GM23248 (cell line): ENCODE data around the gene MACROD2. TPM values are rescaled to one million over a fixed set of nuclear protein-coding genes. Genes with fewer than 3 reads are reported as not detected.
A peak's percentile ranks its signal among the peaks of the same experiment; 100 is the strongest.

Experiments
- DNase-seq: peaks from one replicate; pipeline ENCODE4 v3.0.0-alpha.2; 2015
- H2AFZ ChIP-seq: fragments of 200-600 bp; sonication (generic); 2 replicates; pipeline ENCODE4 v1.6.1; 2016; ENCODE audit warnings: antibody characterized with exemption
- H3F3A ChIP-seq: fragments of 200-600 bp; sonication (generic); 2 replicates; pipeline ENCODE4 v1.6.1; 2016; ENCODE audit warnings: mild to moderate bottlenecking, antibody characterized with exemption, mixed run types; ENCODE audit not compliant: insufficient read depth
- H3K27ac ChIP-seq: fragments of 200-600 bp; sonication (generic); 2 replicates; pipeline ENCODE4 v1.5.1; 2016; ENCODE audit warnings: mild to moderate bottlenecking
- H3K27me3 ChIP-seq: fragments of 200-600 bp; sonication (generic); replicated peaks from 2 replicates; pipeline ENCODE4 v1.6.1; 2016; ENCODE audit warnings: mild to moderate bottlenecking; ENCODE audit not compliant: insufficient read depth
- H3K36me3 ChIP-seq: fragments of 200-600 bp; sonication (generic); 2 replicates; pipeline ENCODE4 v1.6.1; 2016; ENCODE audit warnings: low read depth, mild to moderate bottlenecking
- H3K4me1 ChIP-seq: fragments of 200-600 bp; sonication (generic); 2 replicates; pipeline ENCODE4 v1.6.1; 2016; ENCODE audit warnings: mild to moderate bottlenecking; ENCODE audit not compliant: insufficient read depth
- H3K4me2 ChIP-seq: fragments of 200-600 bp; sonication (generic); one replicate; pipeline ENCODE4 v1.6.1; 2016; ENCODE audit warnings: mild to moderate bottlenecking; ENCODE audit not compliant: unreplicated experiment
- H3K4me3 ChIP-seq: fragments of 200-600 bp; sonication (generic); 2 replicates; pipeline ENCODE4 v1.5.1; 2016; ENCODE audit warnings: mild to moderate bottlenecking
- H3K79me2 ChIP-seq: fragments of 200-600 bp; sonication (generic); 2 replicates; pipeline ENCODE4 v1.6.1; 2016; ENCODE audit warnings: mild to moderate bottlenecking; ENCODE audit not compliant: insufficient read depth
- H3K9ac ChIP-seq: fragments of 200-600 bp; sonication (generic); 2 replicates; pipeline ENCODE4 v1.6.1; 2016; ENCODE audit warnings: mild to moderate bottlenecking
- H3K9me2 ChIP-seq: fragments of 200-600 bp; sonication (generic); 2 replicates; pipeline ENCODE4 v1.6.1; 2016; ENCODE audit warnings: mixed run types, mild to moderate bottlenecking, moderate library complexity; ENCODE audit not compliant: insufficient read depth
- H3K9me3 ChIP-seq: fragments of 200-600 bp; sonication (generic); one replicate; pipeline ENCODE4 v1.6.1; 2017; ENCODE audit warnings: low read depth
- H4K20me1 ChIP-seq: fragments of 200-600 bp; sonication (generic); 2 replicates; pipeline ENCODE4 v1.6.0; 2016; ENCODE audit not compliant: insufficient read depth
- EZH2 ChIP-seq: fragments of 200-600 bp; sonication (generic); IDR thresholded peaks from 2 replicates; pipeline ENCODE4 v1.6.1; 2018; ENCODE audit warnings: antibody characterized with exemption, mild to moderate bottlenecking; ENCODE audit not compliant: insufficient read depth, poor library complexity, severe bottlenecking
- EZH2phosphoT487 ChIP-seq: fragments of 200-600 bp; sonication (generic); IDR thresholded peaks from 2 replicates; pipeline ENCODE4 v1.6.1; 2018; ENCODE audit warnings: antibody characterized with exemption, moderate library complexity, mild to moderate bottlenecking, low read depth; ENCODE audit not compliant: insufficient read depth
- WGBS, 2 experiments: methylation state at CpG; one replicate each; pipeline ENCODE4 v1.1.6; 2015 to 2017; ENCODE audit warnings: low lambda C conversion rate in 2 of 2, low coverage in 1 of 2; ENCODE audit errors: missing lambda C conversion rate in 2 of 2; 5-methylcytosine and 5-hydroxymethylcytosine counted together
- in situ Hi-C: fragments of 300-500 bp; cut with MboI; formaldehyde crosslinking; loops from 2 replicates; pipeline ENCODE4 v1.15.0; 2020
- polyA plus RNA-seq: library from polyadenylated mRNA; unstranded; fragments of >200 nt; fragmentation: Nextera tagmentation; extraction: Ambion mirVana; gene quantifications from 2 replicates; pipeline ENCODE4 v1.2.1, GENCODE V29; 2016
- total RNA-seq: library from RNA; depleted of rRNA; stranded (reverse); fragments of >200 nt; shearing (Covaris generic); gene quantifications from 2 replicates; pipeline ENCODE4 v1.2.3, GENCODE V29; 2014

MACROD2 gene
- total and polyA plus RNA-seq, 2 experiments from 2014 or later, result 1.1 to 3.1 TPM

- TF ChIP-seq EZH2 (no peak), EZH2phosphoT487 (no peak)
- WGBS, 2 experiments, result 90 to 93% methylated on average over 4 of the region's 4 CpGs
- Histone ChIP-seq H3K27ac (no peak overlapping the region), H3K9ac (no peak overlapping the region), H3K9me2 (no peaks in the 10 kb centered on the region), H3K36me3 (no peaks in the 10 kb centered on the region), H3K27me3 (no peaks in the 10 kb centered on the region), H3K9me3 (no peaks in the 10 kb centered on the region), H2AFZ (no peak overlapping the region), H3K4me3 (no peak overlapping the region), H3K4me1 (no peaks in the 10 kb centered on the region), H3K4me2 (no peak overlapping the region), H4K20me1 (no peaks in the 10 kb centered on the region), H3F3A (no peaks in the 10 kb centered on the region), H3K79me2 (no peaks in the 10 kb centered on the region)
- DNase-seq, result no peak
- in situ Hi-C loops, result no loop called here
These were observed 286.8 kb downstream of the MACROD2 start for GRCh38 chr20:14282140-14282539.

- in situ Hi-C loops, result no loop called here
- 93 to 100% methylated on average over 1 of the region's 1 CpG for WGBS, 2 experiments
These were observed 289.1 kb downstream of the MACROD2 start for GRCh38 chr20:14284443-14284842.

GRCh38 chr20:14288341-14289330, 293.3 kb downstream of the MACROD2 start:
- Histone ChIP-seq H3K9me2 (no peaks in the 10 kb centered on the region), H2AFZ (peak overlapping the region; percentile 70)

More at GRCh38 chr20:14284443-14284842, 289.1 kb downstream of the MACROD2 start:
- H3K27me3 ChIP-seq, result no peaks in the 10 kb centered on the region
- H3K4me1 ChIP-seq, result peaks cover 14% of the 10 kb centered on the region
- H3K9me2 ChIP-seq, result no peaks in the 10 kb centered on the region
- H2AFZ ChIP-seq, result no peak overlapping the region
- no peak for TF ChIP-seq EZH2
- no peak for TF ChIP-seq EZH2phosphoT487
- no peaks in the 10 kb centered on the region for H3K9me3 ChIP-seq
- no peak for DNase-seq
- peaks cover 11% of the 10 kb centered on the region; the same call in 1 of the 2 replicates for H3F3A ChIP-seq
- H3K4me3 ChIP-seq, result no peak overlapping the region
- H3K36me3 ChIP-seq, result no peaks in the 10 kb centered on the region
- H3K79me2 ChIP-seq, result no peaks in the 10 kb centered on the region
- H3K4me2 ChIP-seq, result no peak overlapping the region
- H4K20me1 ChIP-seq, result no peaks in the 10 kb centered on the region
- H3K27ac ChIP-seq, result no peak overlapping the region
- no peak overlapping the region for H3K9ac ChIP-seq

GRCh38 chr20:14291502-14291901, 296.2 kb downstream of the MACROD2 start:
- no peaks in the 10 kb centered on the region for H3K9me2 ChIP-seq
- H4K20me1 ChIP-seq, result no peaks in the 10 kb centered on the region
- in situ Hi-C loops, result no loop called here
- no peak for DNase-seq
- no peaks in the 10 kb centered on the region for H3K27me3 ChIP-seq
- H3K9me3 ChIP-seq, result no peaks in the 10 kb centered on the region
- H3K4me3 ChIP-seq, result no peak overlapping the region
- H2AFZ ChIP-seq, result no peak overlapping the region
- H3K79me2 ChIP-seq, result no peaks in the 10 kb centered on the region
- peaks cover 11% of the 10 kb centered on the region; the same call in 1 of the 2 replicates for H3F3A ChIP-seq
- no peak overlapping the region for H3K4me2 ChIP-seq
- TF ChIP-seq EZH2 (no peak), EZH2phosphoT487 (no peak)
- WGBS, 2 experiments, result 97 to 100% methylated on average over 1 of the region's 1 CpG
- H3K27ac ChIP-seq, result no peak overlapping the region
- no peaks in the 10 kb centered on the region for H3K36me3 ChIP-seq
- H3K4me1 ChIP-seq, result peaks cover 16% of the 10 kb centered on the region
- H3K9ac ChIP-seq, result no peak overlapping the region

More at GRCh38 chr20:14288341-14289330, 293.3 kb downstream of the MACROD2 start:
- H3K27me3 ChIP-seq, result no peaks in the 10 kb centered on the region
- H3K4me1 ChIP-seq, result peaks cover 16% of the 10 kb centered on the region
- peak overlapping the region; percentile 21; the same call in 1 of the 2 replicates for H3K4me3 ChIP-seq
- peak overlapping the region; percentile 59 for H3K4me2 ChIP-seq
- no peaks in the 10 kb centered on the region for H3K36me3 ChIP-seq
- in situ Hi-C loops, result no loop called here
- no peaks in the 10 kb centered on the region for H3K79me2 ChIP-seq
- no peaks in the 10 kb centered on the region for H3K9me3 ChIP-seq
- DNase-seq, result peak; percentile 87
- 23% methylated on average over 3 of the region's 3 CpGs for WGBS, 2 experiments
- no peaks in the 10 kb centered on the region for H4K20me1 ChIP-seq
- TF ChIP-seq EZH2, result no peak
- TF ChIP-seq EZH2phosphoT487, result no peak
- peak overlapping the region; percentile 15; the same call in 1 of the 2 replicates for H3K9ac ChIP-seq
- H3F3A ChIP-seq, result peaks cover 11% of the 10 kb centered on the region; the same call in 1 of the 2 replicates
- H3K27ac ChIP-seq, result peak overlapping the region; percentile 70
